VCaP (cell line): ENCODE results near the gene CPSF4.

Experiments
- H3K27ac ChIP-seq: fragments of 450-650 bp; 2 replicates; pipeline ENCODE4 v1.5.1; 2017
- CTCF ChIP-seq: fragments of 450-650 bp; conservative IDR thresholded peaks from 2 replicates; pipeline ENCODE4 v1.5.1; 2017; ENCODE audit warnings: mild to moderate bottlenecking, moderate library complexity

CPSF4 gene

GRCh38 chr7:99420986-99421385, 17.8 kb upstream of the CPSF4 start:
- no peak for TF ChIP-seq CTCF
- H3K27ac ChIP-seq = no peak overlapping the region

- TF ChIP-seq CTCF = no peak
- H3K27ac ChIP-seq = no peak overlapping the region
Observed at GRCh38 chr7:99422186-99422585, 16.6 kb upstream of the CPSF4 start.

GRCh38 chr7:99422625-99423024, 16.1 kb upstream of the CPSF4 start:
- H3K27ac ChIP-seq = no peak overlapping the region
- no peak for TF ChIP-seq CTCF

GRCh38 chr7:99424932-99425730, 13.6 kb upstream of the CPSF4 start:
- no peak for TF ChIP-seq CTCF
- no peak overlapping the region for H3K27ac ChIP-seq

- no peak for TF ChIP-seq CTCF
- H3K27ac ChIP-seq = no peak overlapping the region
Observed at GRCh38 chr7:99428972-99429566, 9.7 kb upstream of the CPSF4 start.

GRCh38 chr7:99429756-99430155, 9.0 kb upstream of the CPSF4 start:
- TF ChIP-seq CTCF = no peak
- no peak overlapping the region for H3K27ac ChIP-seq

GRCh38 chr7:99431756-99432540, 6.8 kb upstream of the CPSF4 start:
- peak overlapping the region; percentile 38; the same call in 1 of the 2 replicates for H3K27ac ChIP-seq
